Endothelial cell of umbilical vein (primary cell): ENCODE measurements around the gene TSEN34. TPM values are rescaled to one million over a fixed set of nuclear protein-coding genes. Genes with fewer than 3 reads are reported as not detected.

Source experiments
- BruUV-seq: library from RNA; stranded (reverse); fragments of 400-500 nt; replicated peaks from 2 replicates; lab custom pipeline; 2021; lab: Mats Ljungman, UMichigan
- CTCF ChIA-PET: fragments of 300-600, 350-600 bp; sonication (Branson Sonifier 250); formaldehyde crosslinking; loops from one replicate; lab custom pipeline; 2021; ENCODE audit warnings: antibody characterized with exemption, inconsistent platforms; lab: Charles Lee
- POLR2A ChIA-PET: fragments of 300-600, 350-600 bp; sonication (Branson Sonifier 250); formaldehyde crosslinking; loops from one replicate; lab custom pipeline; 2021; ENCODE audit warnings: antibody characterized with exemption, inconsistent platforms; lab: Charles Lee
- DNase-seq: peaks from one replicate; pipeline ENCODE4 v3.0.0-alpha.2; 2011; ENCODE audit warnings: low read depth, low spot score
- FAIRE-seq: peaks from 2 replicates; lab custom pipeline; 2011; peaks lifted over from hg19 to GRCh38; lab: Jason Lieb, UNC
- H2AFZ ChIP-seq: 2 replicates; pipeline ENCODE4 v1.6.0; 2012; ENCODE audit warnings: low read depth, low read length, control low read depth, inconsistent platforms
- H3K27ac ChIP-seq: 2 replicates; pipeline ENCODE4 v1.5.1; 2011; ENCODE audit warnings: low read depth, mild to moderate bottlenecking, control low read depth, low read length, moderate library complexity; ENCODE audit not compliant: insufficient read depth
- H3K27me3 ChIP-seq, 2 experiments: 2 replicates each; pipeline versions ENCODE4 v1.6.0 to v1.6.1; 2011; ENCODE audit warnings: low read length in 2 of 2, mixed read lengths in 1 of 2; ENCODE audit not compliant: control insufficient read depth in 2 of 2, insufficient read depth in 2 of 2
- H3K36me3 ChIP-seq, 2 experiments: 2 replicates in 1 of 2; 3 replicates in 1 of 2; pipeline ENCODE4 v1.5.1; 2011; ENCODE audit warnings: low read length in 2 of 2, mild to moderate bottlenecking in 1 of 2, moderate library complexity in 1 of 2; ENCODE audit not compliant: control insufficient read depth in 2 of 2, insufficient read depth in 2 of 2; ENCODE audit errors: extremely low read depth in 1 of 2
- H3K4me1 ChIP-seq: 3 replicates; pipeline ENCODE4 v1.5.1; 2011; ENCODE audit warnings: mild to moderate bottlenecking, low read length; ENCODE audit not compliant: control insufficient read depth, insufficient read depth; ENCODE audit errors: extremely low read depth
- H3K4me2 ChIP-seq: 2 replicates; pipeline ENCODE4 v1.6.1; 2011; ENCODE audit warnings: low read length, control low read depth, mixed read lengths; ENCODE audit not compliant: insufficient read depth
- H3K4me3 ChIP-seq, 3 experiments: fragments of 200-600 bp in 1 of 3; sonication (generic), shearing (Covaris generic) in 1 of 3; replicated peaks in 1 of 3; 2 replicates each; pipeline ENCODE4 v1.5.1; 2011 to 2016; ENCODE audit warnings: control low read depth in 3 of 3, low read length in 3 of 3, mild to moderate bottlenecking in 2 of 3, inconsistent platforms in 1 of 3, low read depth in 1 of 3, moderate library complexity in 1 of 3; ENCODE audit not compliant: insufficient read depth in 1 of 3
- H3K79me2 ChIP-seq: 2 replicates; pipeline ENCODE4 v1.6.0; 2012; ENCODE audit warnings: low read length, inconsistent platforms; ENCODE audit not compliant: control insufficient read depth, insufficient read depth
- H3K9ac ChIP-seq: replicated peaks from 2 replicates; pipeline ENCODE3; 2011; ENCODE audit warnings: low read length, control low read depth; ENCODE audit not compliant: insufficient read depth; ENCODE audit errors: extremely low read depth
- H3K9me1 ChIP-seq: replicated peaks from 3 replicates; pipeline ENCODE4 v1.6.0; 2011; ENCODE audit warnings: mild to moderate bottlenecking, low read length; ENCODE audit not compliant: control insufficient read depth, insufficient read depth; ENCODE audit errors: extremely low read depth
- H3K9me3 ChIP-seq: replicated peaks from 2 replicates; pipeline ENCODE4 v1.5.1; 2012; ENCODE audit warnings: low read length, inconsistent platforms; ENCODE audit not compliant: control insufficient read depth, insufficient read depth
- H4K20me1 ChIP-seq: replicated peaks from 2 replicates; pipeline ENCODE3; 2011; ENCODE audit warnings: mild to moderate bottlenecking, low read length; ENCODE audit not compliant: control insufficient read depth, insufficient read depth; ENCODE audit errors: extremely low read depth
- CTCF ChIP-seq, 2 donors: IDR thresholded peaks; 1 replicate in 1 of 2; 2 replicates in 1 of 2; pipeline ENCODE4 v1.5.1; 2011; ENCODE audit warnings: low read length in 2 of 2, mild to moderate bottlenecking in 2 of 2, moderate library complexity in 2 of 2, control low read depth in 1 of 2, inconsistent platforms in 1 of 2, low read depth in 1 of 2; ENCODE audit not compliant: insufficient read depth in 1 of 2; ENCODE audit errors: extremely low read depth in 1 of 2
- EZH2 ChIP-seq: IDR thresholded peaks from 2 replicates; pipeline ENCODE4 v1.6.1; 2012; ENCODE audit warnings: borderline replicate concordance, low read depth, mild to moderate bottlenecking, moderate library complexity, low read length, inconsistent platforms; ENCODE audit not compliant: severe bottlenecking
- FOS ChIP-seq: IDR thresholded peaks from 2 replicates; pipeline ENCODE4 v1.6.1; 2011; ENCODE audit warnings: mild to moderate bottlenecking, low read length, moderate library complexity, borderline replicate concordance; ENCODE audit not compliant: insufficient read depth
- GATA2 ChIP-seq: IDR thresholded peaks from 2 replicates; pipeline ENCODE4 v1.7.0; 2011; ENCODE audit warnings: low read depth, mild to moderate bottlenecking, moderate library complexity, mixed read lengths, low read length; ENCODE audit not compliant: insufficient read length, insufficient read depth
- JUN ChIP-seq: IDR thresholded peaks from 2 replicates; pipeline ENCODE4 v1.6.1; 2011; ENCODE audit warnings: borderline replicate concordance, low read depth; ENCODE audit not compliant: insufficient read length, insufficient read depth
- MYC ChIP-seq: IDR thresholded peaks from one replicate; pipeline ENCODE4 v1.6.1; 2011; ENCODE audit warnings: mild to moderate bottlenecking, low read depth, low read length
- POLR2A ChIP-seq: IDR thresholded peaks from 2 replicates; pipeline ENCODE4 v1.6.1; 2012; ENCODE audit warnings: low read depth, mild to moderate bottlenecking, control low read depth, low read length
- POLR2AphosphoS5 ChIP-seq: IDR thresholded peaks from 2 replicates; pipeline ENCODE4 v1.6.1; 2012; ENCODE audit warnings: low read depth, mild to moderate bottlenecking, control low read depth, low read length, moderate library complexity; ENCODE audit not compliant: insufficient read depth
- dilution Hi-C: fragments of 300-500 bp; cut with MboI; formaldehyde crosslinking; loops from one replicate; pipeline ENCODE4 v1.15.0; 2019; ENCODE audit warnings: low sequenced_read_pairs; ENCODE audit not compliant: extremely low pct_ligation_motif_present
- intact Hi-C: fragments of 100-400 bp; cut with micrococcal nuclease; formaldehyde crosslinking; loops from one replicate; pipeline ENCODE4 v1.10.0; 2022
- polyA plus RNA-seq, 4 experiments: library from polyadenylated mRNA; depleted of rRNA in 3 of 4; stranded (reverse) in 3 of 4; unstranded in 1 of 4; fragments of >200 nt; gene quantifications; 2 replicates each; pipeline versions ENCODE4 v1.2.1 to v1.2.3, GENCODE V29; 2011 to 2012; ENCODE audit warnings: missing spikeins in 1 of 4
- total RNA-seq: library from RNA; stranded (reverse); gene quantifications from 2 replicates; pipeline ENCODE4 v1.2.3, GENCODE V29; 2021
- TF ChIP-seq, protein P1 (sequence below): IDR thresholded peaks from 2 replicates; pipeline ENCODE4 v1.6.1; 2011; ENCODE audit not compliant: insufficient read depth, insufficient read length

TSEN34 gene
- total and polyA plus RNA-seq, 2 donors (not counting 3 experiments of a cell fraction or from before 2014, with no cell fraction given): 40.7 to 81.9 TPM

DNA sequence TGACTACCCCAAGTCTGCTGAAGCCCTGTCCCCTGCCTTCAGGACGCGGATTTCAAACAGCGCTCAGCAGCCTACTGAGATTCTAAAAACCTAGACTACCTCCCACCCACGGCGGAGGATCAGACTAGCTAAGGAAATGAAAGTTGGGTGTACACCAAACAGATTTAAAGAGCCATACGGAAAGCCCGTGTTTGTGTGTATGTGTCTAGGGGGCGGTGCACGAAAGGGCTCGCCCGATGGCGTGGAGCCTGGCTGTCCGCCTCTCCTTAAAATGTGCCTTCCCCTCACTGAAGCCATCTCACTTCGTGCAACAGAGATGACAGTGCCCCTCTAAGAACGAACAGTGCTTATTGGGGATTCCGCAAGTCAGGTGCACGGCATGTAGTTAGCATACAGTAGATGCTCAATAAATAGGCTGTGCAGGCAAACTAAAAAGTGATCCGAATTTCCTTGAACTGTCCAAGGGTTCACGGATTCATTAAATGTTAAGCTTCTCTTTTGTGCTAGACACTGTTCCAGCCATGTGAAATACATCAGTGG lies 32.2 kb upstream of the TSEN34 start:
- ChIA-PET POLR2A (interaction anchor here (0.5 to 1.6 kb wide), 3 partner anchors 8 to 30 kb away, joined by 3 to 4 read pairs (median 3); partner anchors contain the start of gene MBOAT7), CTCF (interaction anchor here (0.7 to 1.8 kb wide), 8 partner anchors 14 to 1475 kb away, joined by 3 to 8 read pairs (median 4); partner anchors contain the start of genes CNOT3, LENG8, MBOAT7 and TMC4)
- H2AFZ ChIP-seq: peak overlapping the region; percentile 65
- H3K27me3 ChIP-seq: peaks cover 0 to 5% of the 10 kb centered on the region in 2 experiments
- FAIRE-seq (peak; percentile 40), DNase-seq (no peak)
- H3K4me2 ChIP-seq: peak overlapping the region; percentile 76
- H3K36me3 ChIP-seq: peaks cover 7 to 27% of the 10 kb centered on the region in 2 experiments
- H4K20me1 ChIP-seq: no peaks in the 10 kb centered on the region
- no peaks in the 10 kb centered on the region for H3K9me1 ChIP-seq
- intact Hi-C loops: loop anchor here (1.0 to 2.0 kb wide), 4 partner anchors 10 to 44 kb away; partner anchors contain the start of genes CNOT3, PRPF31 and TFPT
- BruUV-seq: TSS peak; percentile 53
- dilution Hi-C loops: no loop called here
- peaks cover 4% of the 10 kb centered on the region for H3K79me2 ChIP-seq
- peaks cover 18% of the 10 kb centered on the region for H3K4me1 ChIP-seq
- H3K9ac ChIP-seq: peak overlapping the region; percentile 68
- TF ChIP-seq MYC (no peak), FOS (no peak), CTCF (IDR thresholded peaks at IDR 0.05; ENCODE audit: extremely low read depth in 1 of 2, insufficient read depth in 1 of 2, low read depth in 1 of 2, low read length in 2 of 2) (no peak), GATA2 (no peak), POLR2AphosphoS5 (no peak), EZH2 (no peak), JUN (no peak), POLR2A (no peak)
- TF ChIP-seq, protein P1, sequence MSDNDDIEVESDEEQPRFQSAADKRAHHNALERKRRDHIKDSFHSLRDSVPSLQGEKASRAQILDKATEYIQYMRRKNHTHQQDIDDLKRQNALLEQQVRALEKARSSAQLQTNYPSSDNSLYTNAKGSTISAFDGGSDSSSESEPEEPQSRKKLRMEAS: no peak
- H3K9me3 ChIP-seq: no peaks in the 10 kb centered on the region
- peak overlapping the region; percentile 60 for H3K27ac ChIP-seq
- peak overlapping the region; percentile 40 to 80 (median 77) for H3K4me3 ChIP-seq
